ENCODE measurements around the gene NUP210. TPM values are rescaled to one million over a fixed set of nuclear protein-coding genes. Genes with fewer than 3 reads are reported as not detected.

The NUP210 gene
- total and polyA plus RNA-seq, 2 experiments from 2014 or later = 6.7 to 8.4 TPM

- H3K36me3 ChIP-seq (replicated peaks; ENCODE audit: insufficient read depth, low read depth) = no peaks in the 10 kb centered on the region
- no peak for DNase-seq (ENCODE audit: low spot score)
- H3K9me2 ChIP-seq (replicated peaks; ENCODE audit: insufficient read depth) = no peaks in the 10 kb centered on the region
- H3K79me2 ChIP-seq = no peaks in the 10 kb centered on the region
- H3K27ac ChIP-seq = no peak overlapping the region
- no peaks in the 10 kb centered on the region for H3K9me3 ChIP-seq (ENCODE audit: low read depth)
- no peak overlapping the region for H2AFZ ChIP-seq
- 93% methylated on average over 8 of the region's 8 CpGs for WGBS (ENCODE audit: low lambda C conversion rate, missing lambda C conversion rate)
- H3K4me1 ChIP-seq (ENCODE audit: insufficient read depth) = no peaks in the 10 kb centered on the region
- no peaks in the 10 kb centered on the region for H3K27me3 ChIP-seq
- no peak overlapping the region for H3K4me3 ChIP-seq
- no peak for TF ChIP-seq CTCF (IDR thresholded peaks at IDR 0.05; ENCODE audit: poor library complexity)
- no peak for TF ChIP-seq EZH2 (IDR thresholded peaks at IDR 0.05; ENCODE audit: borderline replicate concordance)
- no peak for TF ChIP-seq EZH2phosphoT487 (IDR thresholded peaks at IDR 0.05; ENCODE audit: low read depth, severe bottlenecking, unreplicated experiment)
- H4K20me1 ChIP-seq (ENCODE audit: insufficient read depth, poor library complexity, severe bottlenecking) = no peaks in the 10 kb centered on the region
- no peak overlapping the region for H3K4me2 ChIP-seq
These were observed 47.5 kb downstream of the NUP210 start for GRCh38 chr3:13372656-13373055.

GRCh38 chr3:13372126-13372525, 48.0 kb downstream of the NUP210 start:
- no peak overlapping the region for H3K4me3 ChIP-seq
- no peaks in the 10 kb centered on the region for H3K36me3 ChIP-seq (replicated peaks; ENCODE audit: insufficient read depth, low read depth)
- no peak overlapping the region for H2AFZ ChIP-seq
- no peaks in the 10 kb centered on the region for H3K27me3 ChIP-seq
- DNase-seq (ENCODE audit: low spot score) = no peak
- 97% methylated on average over 4 of the region's 4 CpGs for WGBS (ENCODE audit: low lambda C conversion rate, missing lambda C conversion rate)
- H3K9me3 ChIP-seq (ENCODE audit: low read depth) = no peaks in the 10 kb centered on the region
- H4K20me1 ChIP-seq (ENCODE audit: insufficient read depth, poor library complexity, severe bottlenecking) = no peaks in the 10 kb centered on the region
- H3K9me2 ChIP-seq (replicated peaks; ENCODE audit: insufficient read depth) = no peaks in the 10 kb centered on the region
- H3K4me1 ChIP-seq (ENCODE audit: insufficient read depth) = no peaks in the 10 kb centered on the region
- no peak overlapping the region for H3K4me2 ChIP-seq
- no peak overlapping the region for H3K27ac ChIP-seq
- TF ChIP-seq EZH2phosphoT487 (IDR thresholded peaks at IDR 0.05; ENCODE audit: low read depth, severe bottlenecking, unreplicated experiment) (no peak), EZH2 (IDR thresholded peaks at IDR 0.05; ENCODE audit: borderline replicate concordance) (no peak), CTCF (IDR thresholded peaks at IDR 0.05; ENCODE audit: poor library complexity) (no peak)
- no peaks in the 10 kb centered on the region for H3K79me2 ChIP-seq

- no peaks in the 10 kb centered on the region for H3K27me3 ChIP-seq
- TF ChIP-seq EZH2 (IDR thresholded peaks at IDR 0.05; ENCODE audit: borderline replicate concordance) (no peak), EZH2phosphoT487 (IDR thresholded peaks at IDR 0.05; ENCODE audit: low read depth, severe bottlenecking, unreplicated experiment) (no peak), CTCF (IDR thresholded peaks at IDR 0.05; ENCODE audit: poor library complexity) (no peak)
- H3K9me2 ChIP-seq (replicated peaks; ENCODE audit: insufficient read depth) = no peaks in the 10 kb centered on the region
- no peaks in the 10 kb centered on the region for H4K20me1 ChIP-seq (ENCODE audit: insufficient read depth, poor library complexity, severe bottlenecking)
- H3K4me3 ChIP-seq = no peak overlapping the region
- no peaks in the 10 kb centered on the region for H3K79me2 ChIP-seq
- H3K36me3 ChIP-seq (replicated peaks; ENCODE audit: insufficient read depth, low read depth) = no peaks in the 10 kb centered on the region
- 95% methylated on average over 17 of the region's 17 CpGs for WGBS (ENCODE audit: low lambda C conversion rate, missing lambda C conversion rate)
- no peak for DNase-seq (ENCODE audit: low spot score)
- no peaks in the 10 kb centered on the region for H3K4me1 ChIP-seq (ENCODE audit: insufficient read depth)
- no peak overlapping the region for H3K27ac ChIP-seq
- H3K9me3 ChIP-seq (ENCODE audit: low read depth) = no peaks in the 10 kb centered on the region
- H2AFZ ChIP-seq = no peak overlapping the region
- H3K4me2 ChIP-seq = no peak overlapping the region
These were observed 48.7 kb downstream of the NUP210 start for GRCh38 chr3:13371100-13372075.
